Measurements from ENCODE around the gene ZGPAT.

DNA sequence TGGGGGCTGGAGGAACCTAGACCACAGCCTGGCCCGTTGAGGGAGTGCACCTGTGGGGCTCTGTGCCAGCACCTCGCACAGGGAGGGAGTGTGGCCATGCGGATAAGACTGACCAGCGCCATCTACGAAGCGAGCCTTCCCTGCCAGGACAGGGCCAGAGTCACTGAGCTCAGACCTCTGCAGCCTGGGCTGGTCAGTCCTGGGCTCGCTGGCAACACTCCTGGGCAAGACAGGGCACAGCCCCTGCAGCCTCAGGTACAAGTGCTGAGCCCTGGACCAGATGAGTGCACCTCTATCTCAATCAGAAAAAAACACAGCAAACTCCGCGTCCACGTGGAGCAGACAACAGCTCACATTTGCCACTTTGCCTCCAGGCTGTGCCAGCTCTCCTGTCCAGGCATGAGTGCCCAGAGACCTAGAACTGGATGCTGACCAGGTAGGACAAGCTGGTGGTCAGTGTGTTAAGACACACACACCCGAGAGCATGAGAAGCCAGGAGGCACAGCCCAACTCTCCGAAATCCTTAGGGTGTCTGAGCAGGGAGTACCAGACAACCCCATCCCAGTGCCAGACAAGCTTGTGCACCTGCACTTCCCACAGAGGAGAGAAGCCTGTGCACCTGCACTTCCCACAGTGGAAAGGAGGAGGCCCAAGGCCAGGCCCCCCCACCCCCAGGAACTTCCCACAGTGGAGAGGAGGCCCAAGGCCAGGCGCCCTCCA lies 4.9 kb upstream of the ZGPAT start:
- TF ChIP-seq, protein P1, sequence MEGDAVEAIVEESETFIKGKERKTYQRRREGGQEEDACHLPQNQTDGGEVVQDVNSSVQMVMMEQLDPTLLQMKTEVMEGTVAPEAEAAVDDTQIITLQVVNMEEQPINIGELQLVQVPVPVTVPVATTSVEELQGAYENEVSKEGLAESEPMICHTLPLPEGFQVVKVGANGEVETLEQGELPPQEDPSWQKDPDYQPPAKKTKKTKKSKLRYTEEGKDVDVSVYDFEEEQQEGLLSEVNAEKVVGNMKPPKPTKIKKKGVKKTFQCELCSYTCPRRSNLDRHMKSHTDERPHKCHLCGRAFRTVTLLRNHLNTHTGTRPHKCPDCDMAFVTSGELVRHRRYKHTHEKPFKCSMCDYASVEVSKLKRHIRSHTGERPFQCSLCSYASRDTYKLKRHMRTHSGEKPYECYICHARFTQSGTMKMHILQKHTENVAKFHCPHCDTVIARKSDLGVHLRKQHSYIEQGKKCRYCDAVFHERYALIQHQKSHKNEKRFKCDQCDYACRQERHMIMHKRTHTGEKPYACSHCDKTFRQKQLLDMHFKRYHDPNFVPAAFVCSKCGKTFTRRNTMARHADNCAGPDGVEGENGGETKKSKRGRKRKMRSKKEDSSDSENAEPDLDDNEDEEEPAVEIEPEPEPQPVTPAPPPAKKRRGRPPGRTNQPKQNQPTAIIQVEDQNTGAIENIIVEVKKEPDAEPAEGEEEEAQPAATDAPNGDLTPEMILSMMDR (conservative IDR thresholded peaks at IDR 0.05; ENCODE audit: low read length) = no peak
- TF ChIP-seq EZH2phosphoT487 (IDR thresholded peaks at IDR 0.05; ENCODE audit: borderline replicate concordance) = no peak
